HUES48 (cell line): ENCODE results near the gene NUDT16L1.

ENCODE experiments used
- H3K27ac ChIP-seq: one replicate; pipeline ENCODE4 v1.7.0; 2013; ENCODE audit warnings: low read depth, low read length, inconsistent platforms
- H3K27me3 ChIP-seq: 2 replicates; pipeline ENCODE4 v1.6.1; 2013; ENCODE audit warnings: mild to moderate bottlenecking, low read length; ENCODE audit not compliant: control insufficient read depth, insufficient read depth
- H3K36me3 ChIP-seq: 2 replicates; pipeline ENCODE4 v1.6.1; 2013; ENCODE audit warnings: low read length; ENCODE audit not compliant: control insufficient read depth, insufficient read depth
- H3K4me1 ChIP-seq: 2 replicates; pipeline ENCODE4 v1.6.1; 2013; ENCODE audit warnings: mild to moderate bottlenecking, low read length; ENCODE audit not compliant: control insufficient read depth, insufficient read depth
- H3K4me3 ChIP-seq: 2 replicates; pipeline ENCODE4 v1.5.1; 2013; ENCODE audit warnings: mild to moderate bottlenecking, low read depth, low read length
- H3K9ac ChIP-seq: 2 replicates; pipeline ENCODE4 v1.6.1; 2013; ENCODE audit warnings: mild to moderate bottlenecking, low read depth, low read length, moderate library complexity
- H3K9me3 ChIP-seq: 2 replicates; pipeline ENCODE4 v1.6.1; 2013; ENCODE audit warnings: low read length; ENCODE audit not compliant: control insufficient read depth, insufficient read depth

The NUDT16L1 gene

DNA sequence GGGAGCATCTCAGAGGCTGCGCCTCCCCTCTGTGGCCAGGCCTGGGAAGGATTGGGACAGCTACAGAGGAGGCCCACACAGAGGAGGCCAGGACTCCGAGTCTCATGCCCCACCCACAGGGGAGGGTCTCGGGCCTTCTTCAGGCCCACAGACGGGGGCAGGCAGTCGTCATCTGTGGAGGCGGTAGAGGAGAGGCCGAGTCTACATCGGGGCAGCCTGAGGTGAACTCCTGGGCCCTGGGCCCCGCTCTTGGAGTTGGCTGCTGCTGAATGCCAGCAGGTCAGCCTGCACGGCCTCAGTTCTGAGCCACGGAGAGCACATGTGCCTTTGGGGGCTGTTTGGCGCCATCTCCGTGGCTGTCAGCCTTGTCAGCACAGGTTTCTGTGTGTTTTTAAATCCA lies 8.1 kb upstream of the NUDT16L1 start:
- H3K27me3 ChIP-seq: no peaks in the 10 kb centered on the region
- H3K27ac ChIP-seq: no peak overlapping the region
- H3K4me3 ChIP-seq: no peak overlapping the region
- peaks cover 47% of the 10 kb centered on the region for H3K36me3 ChIP-seq
- H3K9me3 ChIP-seq: no peaks in the 10 kb centered on the region
- no peaks in the 10 kb centered on the region for H3K4me1 ChIP-seq
- H3K9ac ChIP-seq: no peak overlapping the region

DNA sequence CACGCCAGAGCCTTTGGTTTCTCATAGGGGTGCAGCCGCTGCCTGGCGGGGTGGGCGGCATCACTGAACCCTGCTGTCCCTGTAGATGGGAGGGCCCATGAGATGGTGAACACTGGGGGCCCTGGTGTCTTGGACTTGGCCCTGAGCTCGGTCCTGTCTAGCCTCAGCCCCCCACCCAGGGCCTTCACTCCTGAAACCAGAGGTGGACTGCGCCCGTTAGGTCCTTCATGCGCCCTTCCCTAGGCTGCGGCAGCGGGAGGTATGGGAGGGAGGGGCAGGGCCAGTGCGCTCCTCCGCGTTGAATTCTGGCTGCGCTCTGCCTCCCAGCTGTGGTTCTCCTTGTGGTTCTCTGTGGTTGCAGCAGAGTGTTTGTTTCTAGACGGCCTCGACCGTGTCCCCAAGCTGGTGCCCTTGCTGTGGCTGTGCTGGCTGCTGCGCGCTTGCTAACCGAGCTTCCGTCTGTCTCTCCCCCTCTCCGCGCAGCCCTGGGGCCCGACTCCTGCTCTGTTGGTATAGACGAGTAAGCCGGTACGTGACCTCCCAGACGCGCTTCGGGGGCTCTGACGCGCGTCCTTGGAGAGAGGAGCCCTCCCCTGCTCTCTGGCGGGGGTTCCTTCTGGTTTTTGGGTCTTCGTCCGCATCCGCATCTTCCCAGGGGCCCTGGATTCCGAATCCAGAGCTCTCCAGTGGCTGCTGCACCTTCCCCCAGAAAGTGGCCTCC lies 7.4 kb upstream of the NUDT16L1 start:
- Histone ChIP-seq H3K4me1 (no peaks in the 10 kb centered on the region), H3K27ac (no peak overlapping the region), H3K9ac (no peak overlapping the region), H3K36me3 (peaks cover 46% of the 10 kb centered on the region), H3K27me3 (no peaks in the 10 kb centered on the region), H3K4me3 (no peak overlapping the region), H3K9me3 (no peaks in the 10 kb centered on the region)

DNA sequence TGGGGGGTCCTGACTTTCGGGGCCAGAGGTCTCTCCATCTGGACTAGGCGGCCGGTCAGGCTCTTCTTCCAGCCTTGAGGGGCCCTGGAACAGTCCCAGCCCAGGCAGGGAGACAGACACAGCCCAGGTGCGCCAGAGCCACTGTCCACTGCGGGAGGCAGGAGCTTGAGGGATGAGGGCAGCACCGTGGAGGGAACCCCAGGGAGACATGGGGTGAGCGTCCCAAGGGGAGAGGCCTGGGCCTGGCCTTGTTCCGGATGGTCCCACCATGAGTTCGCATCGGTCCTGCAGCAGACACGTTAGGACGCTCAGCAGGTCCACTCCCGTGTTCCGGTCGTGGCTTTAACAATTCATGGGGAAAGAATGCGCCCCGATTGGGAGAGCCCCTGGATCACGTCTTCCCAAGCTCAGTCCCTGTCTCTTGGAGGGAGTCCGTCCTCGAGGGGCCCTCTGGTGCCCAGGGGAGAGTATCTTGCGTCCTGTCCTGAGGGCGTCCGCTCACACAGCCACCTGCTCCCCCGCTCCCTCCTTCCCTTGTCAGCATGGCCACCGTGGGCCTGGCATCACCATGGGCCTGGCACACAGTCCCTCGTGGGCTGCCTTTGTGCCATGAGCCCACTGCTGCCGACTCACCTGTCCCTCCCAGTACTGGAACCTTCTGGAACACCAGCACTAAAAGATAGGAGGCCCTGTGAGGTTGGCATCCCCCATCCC lies 6.7 kb upstream of the NUDT16L1 start:
- no peak overlapping the region for H3K9ac ChIP-seq
- peaks cover 39% of the 10 kb centered on the region for H3K36me3 ChIP-seq
- no peaks in the 10 kb centered on the region for H3K4me1 ChIP-seq
- no peak overlapping the region for H3K27ac ChIP-seq
- no peak overlapping the region for H3K4me3 ChIP-seq
- H3K27me3 ChIP-seq: no peaks in the 10 kb centered on the region
- no peaks in the 10 kb centered on the region for H3K9me3 ChIP-seq

DNA sequence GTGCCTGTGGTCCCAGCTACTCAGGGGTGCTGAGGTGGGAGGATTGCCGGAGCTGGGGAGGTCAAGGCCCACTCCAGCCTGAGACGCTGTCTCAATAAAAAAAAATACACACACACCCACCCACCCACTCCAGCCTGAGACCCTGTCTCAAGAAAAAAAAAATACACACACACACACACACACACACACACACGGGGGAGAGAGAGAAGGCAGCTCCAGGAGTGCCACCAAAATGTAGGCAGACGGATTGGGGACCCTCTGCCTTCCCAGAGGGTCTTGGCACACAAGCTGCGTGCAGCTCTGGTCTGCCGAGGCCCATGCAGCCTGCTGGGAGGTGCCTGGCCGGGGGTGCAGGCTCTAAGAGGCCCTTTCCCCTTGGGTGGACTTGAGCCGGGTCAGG lies 5.9 kb upstream of the NUDT16L1 start:
- peaks cover 34% of the 10 kb centered on the region for H3K36me3 ChIP-seq
- no peak overlapping the region for H3K4me3 ChIP-seq
- no peaks in the 10 kb centered on the region for H3K4me1 ChIP-seq
- no peak overlapping the region for H3K9ac ChIP-seq
- H3K9me3 ChIP-seq: no peaks in the 10 kb centered on the region
- H3K27ac ChIP-seq: no peak overlapping the region
- H3K27me3 ChIP-seq: no peaks in the 10 kb centered on the region

DNA sequence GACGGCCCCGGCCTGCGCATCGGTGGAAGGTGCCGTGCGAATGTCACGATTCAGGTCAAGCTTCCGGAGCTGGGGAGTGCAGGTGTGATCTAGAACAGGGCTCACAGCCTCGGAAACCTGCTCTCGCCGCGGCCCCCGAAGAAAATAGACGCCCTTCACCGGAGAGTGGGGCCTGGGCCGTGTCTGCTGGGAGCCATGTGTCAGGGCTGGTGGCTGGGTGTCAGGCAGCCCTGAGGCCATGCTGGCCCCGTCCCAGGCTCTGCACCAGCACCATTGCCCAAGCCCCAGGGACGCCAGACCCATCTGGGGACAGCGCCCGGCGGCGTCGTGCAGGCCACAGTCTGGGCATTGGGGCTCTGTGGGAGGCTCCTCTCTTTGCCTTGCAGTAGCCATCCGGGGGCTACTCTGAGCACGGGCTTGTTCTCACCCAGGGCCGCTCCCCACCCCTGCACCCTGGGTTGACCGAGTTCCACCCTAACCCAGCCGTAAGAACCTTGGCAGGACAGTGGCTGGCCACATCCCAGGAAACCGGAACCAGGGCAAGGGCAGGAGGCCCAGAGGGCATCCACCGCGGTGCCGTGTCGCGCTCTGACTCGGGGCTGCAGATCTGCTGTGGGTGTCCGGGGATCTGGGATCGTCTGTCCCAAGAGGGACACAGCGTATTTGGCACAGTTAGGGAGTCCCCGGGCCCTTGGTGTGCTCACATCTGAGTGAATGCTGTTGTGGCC lies 5.3 kb upstream of the NUDT16L1 start:
- H3K4me3 ChIP-seq: no peak overlapping the region
- no peaks in the 10 kb centered on the region for H3K9me3 ChIP-seq
- no peak overlapping the region for H3K27ac ChIP-seq
- H3K4me1 ChIP-seq: no peaks in the 10 kb centered on the region
- no peak overlapping the region for H3K9ac ChIP-seq
- H3K36me3 ChIP-seq: peaks cover 33% of the 10 kb centered on the region
- no peaks in the 10 kb centered on the region for H3K27me3 ChIP-seq

DNA sequence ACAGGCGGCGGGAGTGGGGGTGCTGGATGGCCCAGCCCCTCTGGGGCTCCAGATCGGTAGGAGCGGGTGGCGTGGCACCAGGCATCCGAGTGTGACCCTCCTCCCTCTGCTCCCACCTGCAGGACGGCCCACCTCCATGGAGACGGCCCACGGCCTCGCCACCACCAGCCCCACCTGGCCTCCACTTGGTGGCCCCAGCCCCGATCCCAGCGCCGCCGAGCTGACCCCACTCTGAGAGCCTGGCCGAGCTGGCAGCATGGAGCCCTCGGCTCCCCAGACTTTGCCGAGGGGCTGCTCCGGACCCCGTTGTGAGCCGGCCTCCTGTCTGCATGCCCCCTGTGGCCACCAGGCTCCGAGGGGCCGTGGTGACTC lies 4.7 kb upstream of the NUDT16L1 start:
- no peaks in the 10 kb centered on the region for H3K9me3 ChIP-seq
- H3K4me3 ChIP-seq: no peak overlapping the region
- H3K4me1 ChIP-seq: no peaks in the 10 kb centered on the region
- H3K27me3 ChIP-seq: no peaks in the 10 kb centered on the region
- H3K27ac ChIP-seq: no peak overlapping the region
- peaks cover 28% of the 10 kb centered on the region for H3K36me3 ChIP-seq
- no peak overlapping the region for H3K9ac ChIP-seq

DNA sequence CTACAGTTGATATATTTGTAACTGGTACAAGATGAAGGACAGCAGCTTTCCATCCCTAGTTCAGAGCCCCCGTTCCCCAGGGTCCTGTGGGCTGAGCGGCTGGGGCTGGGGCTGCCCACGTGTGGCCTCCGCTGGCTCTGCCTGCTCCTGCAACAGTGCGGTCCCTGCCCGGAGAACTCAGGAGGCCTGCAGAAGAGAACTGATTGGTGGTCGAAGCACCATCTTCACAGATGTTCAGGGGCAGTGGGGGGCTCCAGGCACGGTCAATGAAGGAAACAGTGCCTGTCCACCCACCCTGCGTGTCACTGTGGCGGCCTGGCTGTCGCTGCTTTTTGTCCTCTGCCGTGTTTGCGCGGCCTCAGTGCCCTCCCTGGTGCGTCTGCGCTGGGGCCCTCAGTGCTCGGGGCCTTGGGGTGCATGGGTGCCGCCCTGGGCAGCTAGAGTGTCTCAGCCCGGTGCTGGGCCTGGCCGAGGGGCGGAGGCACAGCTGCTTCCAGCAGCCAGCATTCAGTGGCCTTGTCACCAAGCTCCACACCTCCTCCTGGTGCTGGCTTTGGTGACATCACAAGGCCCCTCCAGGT lies 4.2 kb upstream of the NUDT16L1 start:
- no peaks in the 10 kb centered on the region for H3K27me3 ChIP-seq
- H3K9ac ChIP-seq: no peak overlapping the region
- no peak overlapping the region for H3K27ac ChIP-seq
- H3K36me3 ChIP-seq: peaks cover 24% of the 10 kb centered on the region
- no peaks in the 10 kb centered on the region for H3K9me3 ChIP-seq
- no peaks in the 10 kb centered on the region for H3K4me1 ChIP-seq
- no peak overlapping the region for H3K4me3 ChIP-seq

DNA sequence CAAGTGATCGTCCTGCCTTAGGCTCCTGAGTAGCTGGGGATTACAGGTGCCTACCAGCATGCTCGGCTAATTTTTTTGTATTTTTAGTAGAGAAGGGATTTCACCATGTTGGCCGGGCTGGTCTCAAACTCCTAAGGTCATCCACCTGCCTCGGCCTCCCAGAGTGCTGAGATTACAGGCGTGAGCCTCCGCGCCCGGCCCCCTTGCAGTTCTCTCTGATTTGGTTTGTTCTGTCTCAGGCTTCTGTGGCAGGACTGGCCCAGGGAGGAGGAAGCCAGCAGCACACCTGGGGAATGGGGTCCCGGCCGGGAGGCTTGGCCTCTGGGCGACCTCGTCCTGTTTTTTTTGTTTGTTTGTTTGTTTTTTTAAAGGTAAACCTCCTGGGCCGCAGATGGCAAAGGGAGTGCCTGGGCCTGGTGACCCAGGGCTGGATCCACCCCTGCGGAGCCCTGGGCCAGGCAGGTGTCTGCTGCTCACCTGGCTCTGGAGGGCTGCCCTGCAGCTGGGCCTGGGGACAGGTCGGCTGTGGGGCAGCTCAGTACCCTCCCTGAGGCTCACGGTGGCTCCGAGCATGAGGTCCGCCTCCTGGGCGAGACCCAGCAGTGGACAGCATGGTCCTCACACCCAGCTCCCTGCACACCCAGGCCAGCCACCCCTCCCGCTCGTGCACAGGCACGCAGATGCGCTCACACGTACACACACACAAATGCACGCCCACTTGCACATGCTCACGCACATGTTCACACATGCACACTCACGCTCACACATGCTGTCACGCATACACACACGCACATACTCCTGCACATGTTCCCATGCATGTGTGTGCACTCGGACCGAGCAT lies 3.3 kb upstream of the NUDT16L1 start:
- H3K9ac ChIP-seq: no peak overlapping the region
- H3K27ac ChIP-seq: no peak overlapping the region
- H3K4me3 ChIP-seq: no peak overlapping the region
- no peaks in the 10 kb centered on the region for H3K9me3 ChIP-seq
- H3K36me3 ChIP-seq: peaks cover 18% of the 10 kb centered on the region
- H3K27me3 ChIP-seq: no peaks in the 10 kb centered on the region
- no peaks in the 10 kb centered on the region for H3K4me1 ChIP-seq

DNA sequence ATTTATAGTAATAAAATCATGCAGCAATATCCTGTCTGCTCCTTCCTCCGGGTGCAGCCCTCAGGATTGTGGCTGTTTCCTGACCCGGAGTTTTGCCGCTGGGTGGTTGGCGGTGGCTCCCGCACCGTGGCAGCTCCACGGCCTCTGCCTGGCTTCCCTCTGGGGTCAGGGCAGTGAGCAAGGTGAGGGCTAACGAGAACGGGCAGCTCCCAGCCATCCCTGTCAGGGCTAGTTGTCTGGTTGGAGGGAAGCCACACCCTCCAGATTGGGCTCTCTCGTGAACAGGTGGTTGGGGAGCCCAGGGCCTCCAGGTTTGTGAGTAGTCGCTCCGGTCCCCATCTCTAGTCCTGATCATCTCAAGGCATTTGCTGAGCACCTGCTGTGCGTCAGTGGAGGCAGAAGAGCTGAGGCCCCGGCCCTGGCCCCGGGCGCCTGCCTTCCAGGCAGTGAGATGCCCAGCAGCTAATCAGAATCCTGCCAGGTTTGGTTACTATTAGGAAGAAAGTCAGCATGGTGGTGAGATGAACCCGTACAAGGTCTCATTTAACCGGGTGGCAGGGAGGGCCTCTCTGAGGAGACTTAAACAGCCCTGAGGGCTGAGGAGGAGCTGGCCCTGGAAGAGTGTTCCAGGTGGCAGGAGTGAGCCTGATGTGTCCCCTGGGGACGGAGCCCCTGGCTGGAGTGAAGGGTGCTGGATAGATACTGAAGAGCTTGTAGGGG lies 2.3 kb upstream of the NUDT16L1 start:
- H3K9me3 ChIP-seq: no peaks in the 10 kb centered on the region
- H3K4me1 ChIP-seq: no peaks in the 10 kb centered on the region
- H3K9ac ChIP-seq: no peak overlapping the region
- H3K36me3 ChIP-seq: peaks cover 26% of the 10 kb centered on the region
- H3K27ac ChIP-seq: no peak overlapping the region
- H3K4me3 ChIP-seq: no peak overlapping the region
- H3K27me3 ChIP-seq: no peaks in the 10 kb centered on the region
